Placental pericyte (primary cell): ENCODE results near the gene C9orf50. TPM values are rescaled to one million over a fixed set of nuclear protein-coding genes. Genes with fewer than 3 reads are reported as not detected.

Experiments used
- total RNA-seq: library from RNA; depleted of rRNA; stranded (reverse); fragments of >200 nt; gene quantifications from 2 replicates; pipeline ENCODE4 v1.2.3, GENCODE V29; 2012

Gene C9orf50, protein sequence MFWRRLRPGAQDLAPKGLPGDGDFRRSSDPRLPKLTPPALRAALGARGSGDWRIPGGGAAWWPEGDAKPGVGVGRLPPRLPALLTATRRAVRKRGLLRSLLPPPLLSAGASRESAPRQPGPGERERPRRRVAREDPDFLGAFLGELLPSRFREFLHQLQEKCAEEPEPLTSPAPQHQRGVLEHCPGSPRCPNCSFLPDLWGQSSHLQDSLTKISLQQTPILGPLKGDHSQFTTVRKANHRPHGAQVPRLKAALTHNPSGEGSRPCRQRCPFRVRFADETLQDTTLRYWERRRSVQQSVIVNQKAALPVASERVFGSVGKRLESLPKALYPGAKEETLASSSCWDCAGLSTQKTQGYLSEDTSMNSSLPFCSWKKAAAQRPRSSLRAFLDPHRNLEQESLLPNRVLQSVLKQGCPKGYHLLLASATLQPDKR
- total RNA-seq: not detected in 2 replicates

DNA sequence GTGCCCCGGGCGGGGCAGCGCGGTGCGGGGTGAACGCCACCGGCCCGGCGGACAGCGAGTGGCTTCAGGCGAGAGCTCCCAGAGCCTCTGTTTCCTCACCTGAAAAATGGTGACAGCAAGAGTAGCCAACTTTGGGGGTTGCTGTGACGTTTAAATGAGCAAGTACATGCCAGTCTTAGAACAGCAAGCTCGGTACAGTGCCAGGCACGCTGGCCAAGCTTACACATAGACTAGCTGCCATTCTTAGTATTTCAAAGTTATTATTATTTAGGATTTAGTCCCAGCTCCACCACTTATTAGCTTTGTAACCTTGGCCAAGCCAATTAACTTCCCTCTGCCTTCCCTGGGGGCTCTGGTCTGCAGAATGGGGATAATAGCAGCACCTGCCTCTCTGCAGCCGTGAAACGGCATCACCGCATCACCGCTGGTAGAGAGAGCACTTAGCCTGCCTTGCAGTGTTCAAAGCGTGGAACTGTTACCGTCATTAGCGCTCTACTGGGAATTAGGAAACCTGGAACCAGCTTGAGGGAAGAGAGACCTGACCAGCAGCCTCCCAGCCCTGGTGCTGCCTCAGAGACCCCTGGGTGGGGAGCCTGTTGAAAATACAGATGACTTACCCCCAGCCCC, at the start of gene C9orf50:
C9orf50 (minus strand) TSS at position 433 of the 627 bp plus-strand sequence. CDS start 527 bp downstream, outside the sequence.

DNA sequence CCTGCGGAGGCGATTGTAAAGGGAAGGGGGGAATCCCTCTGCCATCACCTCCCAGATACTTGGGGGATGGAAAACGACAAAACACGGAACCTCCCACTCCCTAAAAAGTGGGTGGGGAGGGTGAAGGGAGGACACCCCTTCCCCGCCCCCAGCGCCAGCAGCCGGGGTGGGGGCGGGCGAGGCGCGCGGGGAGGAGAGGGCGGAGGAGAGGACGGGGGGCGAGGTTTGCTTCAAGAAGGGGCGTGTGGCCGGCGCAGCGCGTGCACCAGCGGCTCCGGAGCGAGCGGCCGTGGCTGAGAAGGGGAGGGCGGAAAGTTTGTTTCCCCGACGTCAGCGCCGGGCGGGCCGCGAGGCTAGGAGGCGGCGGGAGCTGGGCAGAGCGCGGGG, 44.5 kb upstream of the C9orf50 start, which contains the start of gene PRRX2:
PRRX2 (plus strand) TSS at position 259 of the 387 bp plus-strand sequence. CDS start 221 bp downstream, outside the sequence.

DNA sequence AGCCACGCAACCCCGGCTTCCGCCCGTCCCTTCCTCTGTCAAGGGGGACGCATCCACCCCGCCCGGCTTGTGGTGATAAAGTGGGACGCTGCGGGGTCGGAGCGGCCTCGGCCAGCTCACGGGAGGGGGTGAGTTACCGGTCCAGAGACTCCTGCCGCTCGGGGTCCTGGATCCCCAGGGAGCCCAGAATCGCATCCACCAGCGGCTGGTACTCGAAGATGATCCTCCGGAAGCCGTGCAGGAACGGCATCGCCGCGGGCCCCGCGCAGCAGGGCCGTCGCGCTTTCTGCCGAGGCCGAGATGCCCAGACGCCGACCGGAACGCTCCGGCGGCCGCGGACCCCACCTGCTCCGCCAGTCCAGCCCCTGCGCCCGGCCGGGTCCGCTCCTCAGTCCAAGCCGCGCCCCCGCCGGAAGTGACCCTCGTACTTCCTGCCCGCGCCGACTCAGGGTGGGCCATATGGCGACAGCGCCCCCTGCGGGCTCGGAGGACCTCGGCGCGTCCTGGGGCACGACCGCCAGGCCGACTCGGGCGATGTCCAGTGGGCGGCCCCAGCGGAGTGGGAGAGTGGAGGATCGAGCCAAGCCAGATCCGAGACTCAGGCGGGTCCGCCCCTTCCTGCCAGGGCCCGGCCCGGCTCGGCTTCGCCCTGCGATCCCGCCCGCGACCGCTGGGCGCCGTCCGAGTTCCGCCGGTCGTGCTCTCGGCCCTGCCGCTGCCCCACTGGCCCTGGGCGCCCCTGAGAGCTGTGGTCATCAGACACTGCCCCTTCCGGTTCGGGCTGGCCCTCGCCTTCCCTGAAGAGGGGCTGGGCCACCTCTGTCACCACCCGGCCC, 21.1 kb upstream of the C9orf50 start, which contains the start of gene ASB6:
ASB6 (minus strand) TSS at position 402 of the 836 bp plus-strand sequence; CDS start at position 250, 152 bp downstream.

DNA sequence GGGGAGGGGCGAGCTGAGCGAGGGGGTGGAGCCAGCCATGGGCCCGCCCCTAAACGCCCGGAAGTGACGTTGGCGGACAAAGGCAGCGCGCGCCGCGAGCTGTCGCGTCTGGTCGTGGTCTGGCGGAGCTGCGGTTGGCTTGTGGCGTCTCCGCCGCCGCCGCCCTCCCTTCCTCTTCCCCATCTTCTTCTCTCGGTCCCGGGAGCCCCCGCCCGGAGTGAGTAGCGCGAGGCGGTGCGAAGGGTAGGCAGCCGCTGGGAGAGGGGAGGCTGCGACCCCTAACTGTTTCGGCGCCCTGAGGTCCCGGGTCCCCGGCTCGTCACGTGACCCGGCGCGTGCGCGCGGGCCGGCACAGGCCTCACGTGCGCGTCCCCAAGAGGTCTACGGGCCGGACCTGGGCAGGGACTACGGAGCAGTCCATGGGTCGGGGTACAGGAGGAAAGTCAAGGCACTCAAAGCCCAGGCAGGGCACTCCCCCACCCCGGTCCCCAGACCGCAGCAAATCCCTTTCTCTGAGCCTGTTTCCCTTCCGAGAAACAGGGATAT, 5.3 kb upstream of the C9orf50 start, which contains the start of gene NTMT1:
NTMT1 (plus strand) TSS at position 85 of the 546 bp plus-strand sequence. CDS start 6,541 bp downstream, outside the sequence.

Other genes with a start within 250 kb of the C9orf50 start
- 29.1 and 44.7 TPM in 2 replicates for gene NTMT1, start 5.1 kb upstream of the C9orf50 start, total RNA-seq
- 21.0 and 26.3 TPM in 2 replicates for gene ASB6, start 21.1 kb upstream of the C9orf50 start, total RNA-seq
- gene PRRX2, start 44.5 kb upstream of the C9orf50 start, total RNA-seq: 0.14 and 3.7 TPM in 2 replicates
- gene PTGES, start 131.9 kb upstream of the C9orf50 start, total RNA-seq: 3.9 and 138 TPM in 2 replicates
- gene TOR1B, start 182.1 kb upstream of the C9orf50 start, total RNA-seq: 29.1 and 42.4 TPM in 2 replicates
- 51.6 and 69.1 TPM in 2 replicates for gene TOR1A, start 203.0 kb upstream of the C9orf50 start, total RNA-seq
- gene C9orf78, start 214.2 kb upstream of the C9orf50 start, total RNA-seq: 30.0 and 32.5 TPM in 2 replicates
- gene USP20, start 214.4 kb upstream of the C9orf50 start, total RNA-seq: 13.3 and 13.9 TPM in 2 replicates